Measurements from ENCODE around the gene BPIFA3.

DNA sequence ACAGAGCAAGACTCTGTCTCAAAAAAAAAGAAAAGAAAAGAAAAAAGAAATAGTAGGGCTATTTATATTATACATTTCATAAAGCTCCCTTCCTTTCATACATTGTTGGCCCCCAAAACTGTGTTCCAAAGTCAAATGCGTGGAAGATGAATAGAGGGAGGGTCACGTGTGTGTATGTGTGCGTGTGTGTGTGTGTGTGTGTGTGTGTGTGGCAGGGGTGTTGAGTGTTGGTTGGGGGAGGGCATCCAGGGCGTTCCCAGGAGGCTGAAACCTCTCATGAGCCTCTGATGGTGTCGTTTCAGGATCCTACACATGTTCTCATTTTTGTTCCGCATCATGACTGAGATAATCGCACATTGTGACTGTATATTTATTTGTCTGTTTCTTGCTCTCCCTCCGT, 58.1 kb downstream of the BPIFA3 start:
- TF ChIP-seq, protein P1, sequence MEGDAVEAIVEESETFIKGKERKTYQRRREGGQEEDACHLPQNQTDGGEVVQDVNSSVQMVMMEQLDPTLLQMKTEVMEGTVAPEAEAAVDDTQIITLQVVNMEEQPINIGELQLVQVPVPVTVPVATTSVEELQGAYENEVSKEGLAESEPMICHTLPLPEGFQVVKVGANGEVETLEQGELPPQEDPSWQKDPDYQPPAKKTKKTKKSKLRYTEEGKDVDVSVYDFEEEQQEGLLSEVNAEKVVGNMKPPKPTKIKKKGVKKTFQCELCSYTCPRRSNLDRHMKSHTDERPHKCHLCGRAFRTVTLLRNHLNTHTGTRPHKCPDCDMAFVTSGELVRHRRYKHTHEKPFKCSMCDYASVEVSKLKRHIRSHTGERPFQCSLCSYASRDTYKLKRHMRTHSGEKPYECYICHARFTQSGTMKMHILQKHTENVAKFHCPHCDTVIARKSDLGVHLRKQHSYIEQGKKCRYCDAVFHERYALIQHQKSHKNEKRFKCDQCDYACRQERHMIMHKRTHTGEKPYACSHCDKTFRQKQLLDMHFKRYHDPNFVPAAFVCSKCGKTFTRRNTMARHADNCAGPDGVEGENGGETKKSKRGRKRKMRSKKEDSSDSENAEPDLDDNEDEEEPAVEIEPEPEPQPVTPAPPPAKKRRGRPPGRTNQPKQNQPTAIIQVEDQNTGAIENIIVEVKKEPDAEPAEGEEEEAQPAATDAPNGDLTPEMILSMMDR (IDR thresholded peaks at IDR 0.05 in 4 of 5, conservative IDR thresholded peaks at IDR 0.05 in 1 of 5) = no peak
- TF ChIP-seq POLR2A (IDR thresholded peaks at IDR 0.05) = no peak
